Ovary (tissue), 3 donors: ENCODE measurements around the gene SKP2.

Source experiments
- POLR2A ChIP-seq: fragments of 450-650 bp; IDR thresholded peaks from one replicate; pipeline ENCODE4 v1.6.1; 2017; ENCODE audit warnings: antibody characterized with exemption, mild to moderate bottlenecking, moderate library complexity
- TF ChIP-seq, protein P1 (sequence below), 3 donors: fragments of 450-650 bp in 2 of 3; fragments of 200-600 bp in 1 of 3; IDR thresholded peaks; one replicate each; pipeline versions ENCODE4 v1.5.1 to v1.8.0; 2016 to 2022; ENCODE audit warnings: antibody characterized with exemption in 3 of 3, mild to moderate bottlenecking in 1 of 3
- donor health status: DM: no; HTN: no; CAD: no.

GRCh38 chr5:36214436-36214835, 62.5 kb downstream of the SKP2 start:
- TF ChIP-seq POLR2A, result no peak
- TF ChIP-seq, protein P1, sequence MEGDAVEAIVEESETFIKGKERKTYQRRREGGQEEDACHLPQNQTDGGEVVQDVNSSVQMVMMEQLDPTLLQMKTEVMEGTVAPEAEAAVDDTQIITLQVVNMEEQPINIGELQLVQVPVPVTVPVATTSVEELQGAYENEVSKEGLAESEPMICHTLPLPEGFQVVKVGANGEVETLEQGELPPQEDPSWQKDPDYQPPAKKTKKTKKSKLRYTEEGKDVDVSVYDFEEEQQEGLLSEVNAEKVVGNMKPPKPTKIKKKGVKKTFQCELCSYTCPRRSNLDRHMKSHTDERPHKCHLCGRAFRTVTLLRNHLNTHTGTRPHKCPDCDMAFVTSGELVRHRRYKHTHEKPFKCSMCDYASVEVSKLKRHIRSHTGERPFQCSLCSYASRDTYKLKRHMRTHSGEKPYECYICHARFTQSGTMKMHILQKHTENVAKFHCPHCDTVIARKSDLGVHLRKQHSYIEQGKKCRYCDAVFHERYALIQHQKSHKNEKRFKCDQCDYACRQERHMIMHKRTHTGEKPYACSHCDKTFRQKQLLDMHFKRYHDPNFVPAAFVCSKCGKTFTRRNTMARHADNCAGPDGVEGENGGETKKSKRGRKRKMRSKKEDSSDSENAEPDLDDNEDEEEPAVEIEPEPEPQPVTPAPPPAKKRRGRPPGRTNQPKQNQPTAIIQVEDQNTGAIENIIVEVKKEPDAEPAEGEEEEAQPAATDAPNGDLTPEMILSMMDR (IDR thresholded peaks at IDR 0.05), result no peak
